Middle frontal gyrus (tissue), 1 donor: ENCODE measurements around the gene CPED1.
"Not testable (repeated sequence)": the region's sequence is repeated elsewhere in the genome, so short reads cannot be mapped to it uniquely, and the experiment has no call there.

ENCODE experiments used
- DNase-seq: peaks from one replicate; pipeline ENCODE4 v3.0.0-alpha.2; 2015; ENCODE audit warnings: low spot score; ENCODE audit errors: extremely low spot score

Gene CPED1

GRCh38 chr7:121307021-121307574, 318.6 kb downstream of the CPED1 start:
- no peak for DNase-seq

GRCh38 chr7:121313220-121313792, 324.8 kb downstream of the CPED1 start:
- DNase-seq = no peak

GRCh38 chr7:121313793-121314676, 325.5 kb downstream of the CPED1 start:
- no peak for DNase-seq

- DNase-seq = not testable (repeated sequence)
Observed at GRCh38 chr7:121315170-121315569, 326.7 kb downstream of the CPED1 start.

GRCh38 chr7:121322460-121322859, 333.9 kb downstream of the CPED1 start:
- DNase-seq = no peak

GRCh38 chr7:121323515-121324302, 335.2 kb downstream of the CPED1 start:
- DNase-seq = no peak

GRCh38 chr7:121327671-121328070, 339.2 kb downstream of the CPED1 start:
- no peak for DNase-seq

GRCh38 chr7:121328508-121329190, 340.1 kb downstream of the CPED1 start, which contains the start of gene WNT16:
Gene WNT16 (plus strand): TSS chr7:121329000. CDS start chr7:121329293, 293 bp downstream.
- no peak for DNase-seq

- DNase-seq = no peak
Observed at GRCh38 chr7:121329191-121330052, 340.9 kb downstream of the CPED1 start.

- no peak for DNase-seq
Observed at GRCh38 chr7:121330053-121330833, 341.7 kb downstream of the CPED1 start.

GRCh38 chr7:121331048-121331447, 342.5 kb downstream of the CPED1 start:
- DNase-seq = no peak

- DNase-seq = no peak
Observed at GRCh38 chr7:121331574-121331973, 343.1 kb downstream of the CPED1 start.

GRCh38 chr7:121334376-121334775, 345.9 kb downstream of the CPED1 start:
- DNase-seq = no peak

GRCh38 chr7:121334875-121335648, 346.6 kb downstream of the CPED1 start:
- DNase-seq = no peak

- DNase-seq = no peak
Observed at GRCh38 chr7:121336579-121336978, 348.1 kb downstream of the CPED1 start.

- no peak for DNase-seq
Observed at GRCh38 chr7:121337398-121337797, 348.9 kb downstream of the CPED1 start.

- DNase-seq = no peak
Observed at GRCh38 chr7:121339082-121339481, 350.6 kb downstream of the CPED1 start.

GRCh38 chr7:121341933-121342332, 353.4 kb downstream of the CPED1 start:
- DNase-seq = no peak
